Thyroid gland (tissue), 4 donors: ENCODE data around the gene PGK1. TPM values are rescaled to one million over a fixed set of nuclear protein-coding genes. Genes with fewer than 3 reads are reported as not detected.

Source experiments
- DNase-seq, 2 donors: peaks; one replicate each; pipeline ENCODE4 v3.0.0-alpha.2; 2019
- H3K27ac ChIP-seq, 3 donors: fragments of 200-600 bp; sonication (generic); 1 replicate in 2 of 3; 2 replicates in 1 of 3; pipeline ENCODE4 v1.5.1; 2016 to 2019; ENCODE audit warnings: mild to moderate bottlenecking in 1 of 3, moderate library complexity in 1 of 3
- H3K27me3 ChIP-seq: fragments of 200-600 bp; sonication (generic); one replicate; pipeline ENCODE4 v1.5.1; 2019
- H3K36me3 ChIP-seq, 2 donors: fragments of 200-600 bp; sonication (generic); one replicate each; pipeline ENCODE4 v1.5.1; 2016 to 2019
- H3K4me1 ChIP-seq, 2 donors: fragments of 200-600 bp; sonication (generic); one replicate each; pipeline ENCODE4 v1.5.1; 2017 to 2019
- H3K4me3 ChIP-seq, 3 donors: fragments of 200-600 bp; sonication (generic); replicated peaks in 1 of 3; 1 replicate in 2 of 3; 2 replicates in 1 of 3; pipeline ENCODE4 v1.5.1; 2016; ENCODE audit warnings: mild to moderate bottlenecking in 1 of 3
- H3K9me3 ChIP-seq: fragments of 200-600 bp; sonication (generic); one replicate; pipeline ENCODE4 v1.5.1; 2017
- POLR2A ChIP-seq, 2 donors: fragments of 450-650 bp; IDR thresholded peaks; one replicate each; pipeline ENCODE4 v1.6.1; 2017; ENCODE audit warnings: antibody characterized with exemption in 2 of 2, mild to moderate bottlenecking in 2 of 2, moderate library complexity in 1 of 2
- WGBS, 2 donors: methylation state at CpG; one replicate each; pipeline ENCODE4 v1.1.5; 2017; 5-methylcytosine and 5-hydroxymethylcytosine counted together
- intact Hi-C: fragments of 100-400 bp; cut with DNase I; formaldehyde crosslinking; loops from one replicate; pipeline ENCODE4 v1.15.1; 2023
- total RNA-seq, 4 donors: library from RNA; depleted of rRNA; stranded (reverse); fragments of >200 nt; gene quantifications; one replicate each; pipeline ENCODE4 v1.2.3, GENCODE V29; 2016
- TF ChIP-seq, protein P1 (sequence below), 6 experiments: fragments of 200-600 bp in 3 of 6; fragments of 450-650 bp in 3 of 6; sonication (generic) in 3 of 6; IDR thresholded peaks; one replicate each; pipeline ENCODE4 v1.5.1; 2016 to 2019; ENCODE audit warnings: antibody characterized with exemption in 6 of 6, mild to moderate bottlenecking in 2 of 6, inconsistent platforms in 1 of 6, moderate library complexity in 1 of 6

PGK1 gene
- total RNA-seq, 4 donors from 2014 or later, result 110 to 252 (median 197) TPM

GRCh38 chrX:78116766-78117165 is 12.7 kb downstream of the PGK1 start:
- Histone ChIP-seq H3K4me3 (no peak overlapping the region), H3K36me3 (peaks cover 44 to 47% of the 10 kb centered on the region in 2 donors), H3K27me3 (no peaks in the 10 kb centered on the region), H3K9me3 (no peaks in the 10 kb centered on the region), H3K27ac (no peak overlapping the region), H3K4me1 (no peaks in the 10 kb centered on the region)
- TF ChIP-seq, protein P1, sequence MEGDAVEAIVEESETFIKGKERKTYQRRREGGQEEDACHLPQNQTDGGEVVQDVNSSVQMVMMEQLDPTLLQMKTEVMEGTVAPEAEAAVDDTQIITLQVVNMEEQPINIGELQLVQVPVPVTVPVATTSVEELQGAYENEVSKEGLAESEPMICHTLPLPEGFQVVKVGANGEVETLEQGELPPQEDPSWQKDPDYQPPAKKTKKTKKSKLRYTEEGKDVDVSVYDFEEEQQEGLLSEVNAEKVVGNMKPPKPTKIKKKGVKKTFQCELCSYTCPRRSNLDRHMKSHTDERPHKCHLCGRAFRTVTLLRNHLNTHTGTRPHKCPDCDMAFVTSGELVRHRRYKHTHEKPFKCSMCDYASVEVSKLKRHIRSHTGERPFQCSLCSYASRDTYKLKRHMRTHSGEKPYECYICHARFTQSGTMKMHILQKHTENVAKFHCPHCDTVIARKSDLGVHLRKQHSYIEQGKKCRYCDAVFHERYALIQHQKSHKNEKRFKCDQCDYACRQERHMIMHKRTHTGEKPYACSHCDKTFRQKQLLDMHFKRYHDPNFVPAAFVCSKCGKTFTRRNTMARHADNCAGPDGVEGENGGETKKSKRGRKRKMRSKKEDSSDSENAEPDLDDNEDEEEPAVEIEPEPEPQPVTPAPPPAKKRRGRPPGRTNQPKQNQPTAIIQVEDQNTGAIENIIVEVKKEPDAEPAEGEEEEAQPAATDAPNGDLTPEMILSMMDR (IDR thresholded peaks at IDR 0.05), result no peak
- TF ChIP-seq POLR2A (IDR thresholded peaks at IDR 0.05), result no peak
- DNase-seq, result no peak
- intact Hi-C loops, result no loop called here
- 84 to 92% methylated on average over 2 of the region's 2 CpGs for WGBS, 2 donors

DNA sequence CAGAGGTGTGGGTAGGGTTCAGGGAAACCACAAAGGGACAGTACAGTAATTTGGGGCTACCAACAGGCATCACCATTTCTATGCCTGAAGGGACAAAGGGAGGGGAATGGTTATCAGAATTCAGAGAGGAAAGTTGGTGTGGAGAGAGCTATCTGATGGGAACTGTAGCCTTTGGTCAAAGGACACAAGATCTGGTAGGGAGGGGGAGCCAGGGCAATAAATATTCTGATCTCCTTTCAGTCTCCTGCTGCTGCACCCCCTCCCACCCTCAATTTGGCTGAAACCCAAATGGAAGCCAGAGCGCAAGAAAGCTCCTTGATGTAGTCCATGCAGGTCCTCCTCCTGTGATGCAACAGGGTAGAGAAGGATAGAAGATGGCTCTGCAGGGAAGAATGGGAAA is 14.6 kb downstream of the PGK1 start:
- Histone ChIP-seq H3K27me3 (no peaks in the 10 kb centered on the region), H3K4me1 (no peaks in the 10 kb centered on the region), H3K4me3 (no peak overlapping the region), H3K27ac (no peak overlapping the region), H3K9me3 (no peaks in the 10 kb centered on the region), H3K36me3 (peaks cover 45 to 52% of the 10 kb centered on the region in 2 donors)
- TF ChIP-seq, protein P1 (IDR thresholded peaks at IDR 0.05), result no peak
- TF ChIP-seq POLR2A (IDR thresholded peaks at IDR 0.05), result no peak
- DNase-seq, result no peak
- 91 to 100% methylated on average over 1 of the region's 1 CpG for WGBS, 2 donors
- intact Hi-C loops, result no loop called here

DNA sequence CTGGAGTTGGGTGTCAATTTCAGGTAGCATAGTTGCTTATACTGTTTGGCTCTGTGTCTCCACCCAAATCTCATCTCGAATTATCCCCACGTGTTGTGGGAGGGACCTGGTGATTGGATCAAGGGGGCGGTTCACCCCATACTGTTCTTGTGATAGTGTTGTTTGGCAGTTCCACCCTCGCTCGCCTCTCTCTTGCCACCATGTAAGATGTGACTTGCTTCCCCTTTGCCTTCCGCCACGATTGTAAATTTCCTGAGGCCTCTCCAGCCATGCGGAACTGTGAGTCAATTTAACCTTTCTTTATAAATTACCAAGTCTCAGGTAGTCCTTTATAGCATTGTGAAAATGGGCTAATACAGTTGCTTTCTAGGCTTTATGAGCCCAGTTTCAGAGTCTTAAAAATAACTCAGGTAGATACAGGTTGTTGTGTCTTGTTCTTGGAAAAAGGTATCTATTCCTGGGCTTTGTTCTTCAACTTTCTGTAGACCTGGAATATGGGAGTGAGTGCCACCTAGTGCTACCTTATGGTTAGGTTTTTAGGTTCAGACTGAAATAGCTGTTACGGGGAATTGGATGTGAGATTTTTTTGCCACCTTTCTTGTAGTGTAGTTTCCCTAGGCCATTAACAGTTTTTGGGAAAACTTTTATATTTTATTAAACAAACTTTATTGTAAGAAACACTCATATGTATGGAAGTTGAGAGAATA is 15.6 kb downstream of the PGK1 start:
- Histone ChIP-seq H3K4me3 (no peak overlapping the region), H3K36me3 (peaks cover 35 to 48% of the 10 kb centered on the region in 2 donors), H3K27ac (no peak overlapping the region), H3K9me3 (no peaks in the 10 kb centered on the region), H3K4me1 (no peaks in the 10 kb centered on the region), H3K27me3 (no peaks in the 10 kb centered on the region)
- no peak for TF ChIP-seq POLR2A (IDR thresholded peaks at IDR 0.05)
- TF ChIP-seq, protein P1 (IDR thresholded peaks at IDR 0.05), result no peak
- no peak for DNase-seq
- intact Hi-C loops, result no loop called here
- WGBS, 2 donors, result 79 to 83% methylated on average over 9 of the region's 9 CpGs

GRCh38 chrX:78123190-78123589 is 19.1 kb downstream of the PGK1 start:
- intact Hi-C loops, result no loop called here
- no peaks in the 10 kb centered on the region for H3K4me1 ChIP-seq
- no peak overlapping the region for H3K27ac ChIP-seq
- no peak overlapping the region for H3K4me3 ChIP-seq
- H3K36me3 ChIP-seq, result peaks cover 19 to 20% of the 10 kb centered on the region in 2 donors
- TF ChIP-seq POLR2A (IDR thresholded peaks at IDR 0.05), result no peak
- TF ChIP-seq, protein P1 (IDR thresholded peaks at IDR 0.05), result no peak
- DNase-seq, result no peak
- no peaks in the 10 kb centered on the region for H3K9me3 ChIP-seq
- H3K27me3 ChIP-seq, result no peaks in the 10 kb centered on the region

- intact Hi-C loops, result no loop called here
- H3K4me1 ChIP-seq, result no peaks in the 10 kb centered on the region
- H3K27me3 ChIP-seq, result no peaks in the 10 kb centered on the region
- peaks cover 16 to 19% of the 10 kb centered on the region in 2 donors for H3K36me3 ChIP-seq
- no peak for DNase-seq
- TF ChIP-seq, protein P1 (IDR thresholded peaks at IDR 0.05), result no peak
- TF ChIP-seq POLR2A (IDR thresholded peaks at IDR 0.05), result no peak
- no peak overlapping the region for H3K4me3 ChIP-seq
- WGBS, 2 donors, result 71 to 87% methylated on average over 2 of the region's 2 CpGs
- H3K9me3 ChIP-seq, result no peaks in the 10 kb centered on the region
- no peak overlapping the region for H3K27ac ChIP-seq
Measured at GRCh38 chrX:78124307-78124706, 20.3 kb downstream of the PGK1 start.
